ENCODE measurements around the gene ZFP2.

DNA sequence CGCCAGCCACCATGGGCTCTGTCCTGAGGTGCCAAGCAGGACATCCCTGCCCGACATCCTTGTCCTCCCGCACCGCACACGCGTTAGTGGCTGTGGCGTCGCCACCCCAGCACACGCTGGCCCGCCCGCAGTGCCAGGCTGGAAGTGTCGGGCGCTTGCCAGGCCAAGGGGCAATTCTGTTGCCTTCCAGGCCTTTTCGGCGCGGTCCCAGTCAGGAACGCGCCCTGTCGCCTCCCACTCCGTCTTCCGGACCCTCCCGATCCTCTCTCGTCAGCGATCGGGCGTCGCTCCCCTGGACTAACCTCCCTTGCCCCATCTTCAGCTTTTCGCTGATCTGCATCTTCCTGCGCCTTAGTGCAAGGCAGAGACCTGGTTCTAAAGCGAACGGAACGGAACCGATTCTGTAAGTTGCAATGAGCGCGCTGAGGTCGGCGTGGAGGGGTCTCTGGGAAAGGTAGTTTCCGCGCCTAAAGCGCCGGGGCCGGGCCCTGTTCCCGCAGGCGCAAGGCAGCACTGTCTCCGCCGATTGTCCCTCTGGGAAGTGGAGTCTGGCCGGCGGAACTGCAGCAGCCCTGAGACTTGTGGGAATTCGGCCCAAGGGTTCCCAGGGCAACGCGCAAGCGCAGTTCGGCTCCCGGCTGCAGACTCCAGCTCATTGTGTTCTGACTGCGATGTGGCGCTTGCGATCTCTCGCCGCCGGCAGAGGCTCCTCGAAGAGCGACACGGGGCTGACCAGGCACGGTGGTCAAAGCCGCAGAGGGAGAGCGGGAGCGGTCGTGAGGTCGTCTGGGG is 45.1 kb downstream of the ZFP2 start, which contains the start of gene ZNF454:
- TF ChIP-seq, protein P1, sequence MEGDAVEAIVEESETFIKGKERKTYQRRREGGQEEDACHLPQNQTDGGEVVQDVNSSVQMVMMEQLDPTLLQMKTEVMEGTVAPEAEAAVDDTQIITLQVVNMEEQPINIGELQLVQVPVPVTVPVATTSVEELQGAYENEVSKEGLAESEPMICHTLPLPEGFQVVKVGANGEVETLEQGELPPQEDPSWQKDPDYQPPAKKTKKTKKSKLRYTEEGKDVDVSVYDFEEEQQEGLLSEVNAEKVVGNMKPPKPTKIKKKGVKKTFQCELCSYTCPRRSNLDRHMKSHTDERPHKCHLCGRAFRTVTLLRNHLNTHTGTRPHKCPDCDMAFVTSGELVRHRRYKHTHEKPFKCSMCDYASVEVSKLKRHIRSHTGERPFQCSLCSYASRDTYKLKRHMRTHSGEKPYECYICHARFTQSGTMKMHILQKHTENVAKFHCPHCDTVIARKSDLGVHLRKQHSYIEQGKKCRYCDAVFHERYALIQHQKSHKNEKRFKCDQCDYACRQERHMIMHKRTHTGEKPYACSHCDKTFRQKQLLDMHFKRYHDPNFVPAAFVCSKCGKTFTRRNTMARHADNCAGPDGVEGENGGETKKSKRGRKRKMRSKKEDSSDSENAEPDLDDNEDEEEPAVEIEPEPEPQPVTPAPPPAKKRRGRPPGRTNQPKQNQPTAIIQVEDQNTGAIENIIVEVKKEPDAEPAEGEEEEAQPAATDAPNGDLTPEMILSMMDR (IDR thresholded peaks at IDR 0.05): no peak
- no peak for TF ChIP-seq POLR2AphosphoS5 (IDR thresholded peaks at IDR 0.05)
